SU-DHL-6 (cell line): Measurements from ENCODE around the gene ACTL10.

Experiments
- H2AFZ ChIP-seq: fragments of 200-600 bp; sonication (generic); 2 replicates; pipeline ENCODE4 v1.6.1; 2014; ENCODE audit warnings: low read depth, mild to moderate bottlenecking, moderate library complexity, mixed read lengths, antibody characterized with exemption, low read length; ENCODE audit not compliant: severe bottlenecking
- H3F3A ChIP-seq: fragments of 200-600 bp; shearing (Covaris generic); 2 replicates; pipeline ENCODE4 v1.6.0; 2016; ENCODE audit warnings: antibody characterized with exemption, mild to moderate bottlenecking; ENCODE audit not compliant: insufficient read depth
- H3K27ac ChIP-seq: fragments of 200-600 bp; sonication (generic); 2 replicates; pipeline ENCODE4 v1.5.1; 2016; ENCODE audit warnings: low read depth, mild to moderate bottlenecking, low read length, moderate library complexity, mixed read lengths
- H3K27me3 ChIP-seq: fragments of 200-600 bp; sonication (generic), shearing (Covaris generic); 2 replicates; pipeline ENCODE4 v1.6.0; 2014; ENCODE audit warnings: mild to moderate bottlenecking, low read length
- H3K36me3 ChIP-seq: fragments of 200-600 bp; sonication (generic); 2 replicates; pipeline ENCODE4 v1.6.1; 2014; ENCODE audit warnings: mild to moderate bottlenecking, low read length, mixed read lengths
- H3K4me2 ChIP-seq: fragments of 300-600, 200-600 bp; shearing (Covaris generic), sonication (generic); 2 replicates; pipeline ENCODE4 v1.6.0; 2014; ENCODE audit warnings: low read length, low read depth, mild to moderate bottlenecking; ENCODE audit not compliant: poor library complexity, severe bottlenecking
- H3K4me3 ChIP-seq: fragments of 200-600 bp; sonication (generic); 2 replicates; pipeline ENCODE4 v1.5.1; 2014; ENCODE audit warnings: antibody characterized with exemption, low read length, mild to moderate bottlenecking, mixed read lengths; ENCODE audit not compliant: insufficient read depth, poor library complexity, severe bottlenecking
- H3K79me2 ChIP-seq: fragments of 200-600 bp; sonication (generic); 2 replicates; pipeline ENCODE4 v1.6.1; 2014; ENCODE audit warnings: mild to moderate bottlenecking, low read length, moderate library complexity; ENCODE audit not compliant: insufficient read depth
- H3K9ac ChIP-seq: fragments of 200-600 bp; sonication (generic); 2 replicates; pipeline ENCODE4 v1.7.0; 2014; ENCODE audit warnings: mild to moderate bottlenecking, low read length
- H3K9me2 ChIP-seq: fragments of 200-600 bp; sonication (generic); replicated peaks from 2 replicates; pipeline ENCODE4 v1.6.1; 2014; ENCODE audit warnings: low read length; ENCODE audit not compliant: insufficient read depth
- H3K9me3 ChIP-seq: fragments of 200-600 bp; sonication (generic); 2 replicates; pipeline ENCODE4 v1.6.1; 2014; ENCODE audit warnings: low read length, mixed read lengths; ENCODE audit not compliant: insufficient read depth
- H4K20me1 ChIP-seq: fragments of 200-600 bp; sonication (generic); 2 replicates; pipeline ENCODE4 v1.6.1; 2014; ENCODE audit warnings: low read depth, mild to moderate bottlenecking, antibody characterized with exemption, low read length, moderate library complexity, mixed read lengths
- CTCF ChIP-seq: fragments of 200-600 bp; sonication (generic); IDR thresholded peaks from one replicate; pipeline ENCODE4 v1.5.1; 2017; ENCODE audit warnings: antibody characterized with exemption, mild to moderate bottlenecking, low read length, moderate library complexity; ENCODE audit not compliant: insufficient read depth, poor library complexity, severe bottlenecking
- EZH2phosphoT487 ChIP-seq: fragments of 200-600 bp; sonication (generic), shearing (Covaris generic); conservative IDR thresholded peaks from 2 replicates; pipeline ENCODE4 v1.6.1; 2018; ENCODE audit warnings: mild to moderate bottlenecking, antibody characterized with exemption, low read length, moderate library complexity, mixed read lengths

Gene ACTL10

GRCh38 chr20:33666293-33667244, at the start of gene ACTL10:
ACTL10 (plus strand) TSS chr20:33666943; CDS start chr20:33667498, 555 bp downstream.
- peak within 1 kb of the TSS; percentile 78 for H3K27ac ChIP-seq
- H3K4me2 ChIP-seq = peak within 1 kb of the TSS; percentile 68
- H2AFZ ChIP-seq = peak within 1 kb of the TSS; percentile 4
- H3K4me3 ChIP-seq = peak within 1 kb of the TSS; percentile 49
- peaks cover 22% of the 10 kb centered on the region; the same call in 1 of the 2 replicates for H3K79me2 ChIP-seq
- H3K9me3 ChIP-seq = no peaks in the 10 kb centered on the region
- no peaks in the 10 kb centered on the region for H3K9me2 ChIP-seq
- H3F3A ChIP-seq = peaks cover 38% of the 10 kb centered on the region
- TF ChIP-seq EZH2phosphoT487 (no peak), CTCF (no peak)
- H3K27me3 ChIP-seq = no peaks in the 10 kb centered on the region
- 0 out of 2 replicates have a peak, but pooled peaks cover 3% of the 10 kb centered on the region for H3K36me3 ChIP-seq
- no peaks in the 10 kb centered on the region for H4K20me1 ChIP-seq
- peak within 1 kb of the TSS; percentile 86 for H3K9ac ChIP-seq

- H3K9me3 ChIP-seq = no peaks in the 10 kb centered on the region
- no peak for TF ChIP-seq CTCF
- TF ChIP-seq EZH2phosphoT487 = no peak
- no peaks in the 10 kb centered on the region for H3K9me2 ChIP-seq
- H3K4me3 ChIP-seq = no peak overlapping the region
- H3K36me3 ChIP-seq = no peaks in the 10 kb centered on the region; the same call in 1 of the 2 replicates
- H3K4me2 ChIP-seq = no peak overlapping the region
- no peaks in the 10 kb centered on the region for H3K27me3 ChIP-seq
- H3K79me2 ChIP-seq = no peaks in the 10 kb centered on the region
- no peak overlapping the region for H3K27ac ChIP-seq
- no peaks in the 10 kb centered on the region for H4K20me1 ChIP-seq
- no peak overlapping the region for H3K9ac ChIP-seq
- no peak overlapping the region for H2AFZ ChIP-seq
- H3F3A ChIP-seq = no peaks in the 10 kb centered on the region
These were observed 44.9 kb upstream of the ACTL10 start for GRCh38 chr20:33621717-33622400.

GRCh38 chr20:33622705-33623365, 43.9 kb upstream of the ACTL10 start:
- Histone ChIP-seq H3K4me3 (no peak overlapping the region), H3K27me3 (no peaks in the 10 kb centered on the region), H3K79me2 (no peaks in the 10 kb centered on the region), H3F3A (no peaks in the 10 kb centered on the region), H3K27ac (no peak overlapping the region), H3K9me2 (no peaks in the 10 kb centered on the region), H3K36me3 (no peaks in the 10 kb centered on the region; the same call in 1 of the 2 replicates), H3K9me3 (no peaks in the 10 kb centered on the region), H3K4me2 (no peak overlapping the region), H3K9ac (no peak overlapping the region), H2AFZ (no peak overlapping the region), H4K20me1 (no peaks in the 10 kb centered on the region)
- TF ChIP-seq EZH2phosphoT487 = no peak
- TF ChIP-seq CTCF = no peak
